IMR-90 (cell line): ENCODE results near the gene PPP1R3F. TPM values are rescaled to one million over a fixed set of nuclear protein-coding genes. Genes with fewer than 3 reads are reported as not detected.

Source experiments
- ATAC-seq: fragments of 200-7000 bp; cut with Tn5 transposase; 2 replicates; pipeline ENCODE4 v1.9.1; 2020; ENCODE audit warnings: low read depth, mild to moderate bottlenecking, moderate library complexity
- BruUV-seq: library from RNA; stranded (reverse); fragments of 400-500 nt; replicated peaks from 2 replicates; lab custom pipeline; 2021; lab: Mats Ljungman, UMichigan
- CTCF ChIA-PET: fragments of 300-600 bp; formaldehyde crosslinking; extraction: SDS; loops from one replicate; lab custom pipeline; 2021; ENCODE audit warnings: antibody characterized with exemption; lab: Yijun Ruan, JAX
- POLR2A ChIA-PET: fragments of 300-600 bp; sonication (Branson Sonifier 250); formaldehyde crosslinking; loops from one replicate; lab custom pipeline; 2022; ENCODE audit warnings: antibody characterized with exemption; ENCODE audit not compliant: unreplicated experiment; lab: Charles Lee
- DNase-seq: peaks from one replicate; pipeline ENCODE4 v3.0.0; 2013
- H2AFZ ChIP-seq: replicated peaks from 2 replicates; pipeline ENCODE3; 2013; ENCODE audit warnings: low read length, mild to moderate bottlenecking; ENCODE audit not compliant: poor library complexity
- H2AK5ac ChIP-seq: 2 replicates; pipeline ENCODE4 v1.6.1; 2013; ENCODE audit warnings: low read depth, low read length, inconsistent platforms
- H2AK9ac ChIP-seq: replicated peaks from 2 replicates; pipeline ENCODE3; 2013; ENCODE audit warnings: mild to moderate bottlenecking, low read depth, low read length, moderate library complexity; ENCODE audit not compliant: poor library complexity
- H2BK120ac ChIP-seq: 2 replicates; pipeline ENCODE4 v1.6.1; 2013; ENCODE audit warnings: low read depth, low read length, inconsistent platforms
- H2BK15ac ChIP-seq: 3 replicates; pipeline ENCODE4 v1.6.1; 2013; ENCODE audit warnings: low read depth, low read length, inconsistent platforms
- H2BK20ac ChIP-seq: 2 replicates; pipeline ENCODE4 v1.6.1; 2013; ENCODE audit warnings: low read depth, mild to moderate bottlenecking, inconsistent platforms, low read length, moderate library complexity
- H2BK5ac ChIP-seq: 2 replicates; pipeline ENCODE4 v1.6.1; 2013; ENCODE audit warnings: mild to moderate bottlenecking, low read depth, low read length, inconsistent platforms; ENCODE audit not compliant: poor library complexity, severe bottlenecking
- H3K14ac ChIP-seq: replicated peaks from 2 replicates; pipeline ENCODE4 v1.6.1; 2013; ENCODE audit warnings: low read depth, low read length, inconsistent platforms
- H3K18ac ChIP-seq: 2 replicates; pipeline ENCODE4 v1.6.1; 2013; ENCODE audit warnings: low read depth, low read length, control low read depth
- H3K23ac ChIP-seq: 2 replicates; pipeline ENCODE4 v1.6.1; 2013; ENCODE audit warnings: low read depth, low read length, inconsistent platforms
- H3K27ac ChIP-seq: 2 replicates; pipeline ENCODE4 v1.5.1; 2013; ENCODE audit warnings: mild to moderate bottlenecking, control low read depth, low read length; ENCODE audit not compliant: insufficient read depth
- H3K27me3 ChIP-seq: 2 replicates; pipeline ENCODE4 v1.6.1; 2013; ENCODE audit warnings: low read length; ENCODE audit not compliant: control insufficient read depth, insufficient read depth
- H3K36me3 ChIP-seq: 2 replicates; pipeline ENCODE4 v1.6.1; 2013; ENCODE audit warnings: low read length, mixed read lengths; ENCODE audit not compliant: control insufficient read depth, insufficient read depth
- H3K4ac ChIP-seq: 2 replicates; pipeline ENCODE4 v1.6.1; 2013; ENCODE audit warnings: low read depth, low read length, inconsistent platforms
- H3K4me1 ChIP-seq: 2 replicates; pipeline ENCODE4 v1.6.1; 2013; ENCODE audit warnings: low read length, mixed read lengths; ENCODE audit not compliant: control insufficient read depth, insufficient read depth
- H3K4me2 ChIP-seq: 2 replicates; pipeline ENCODE4 v1.6.1; 2013; ENCODE audit warnings: low read depth, mild to moderate bottlenecking, control low read depth, low read length, moderate library complexity
- H3K4me3 ChIP-seq: 2 replicates; pipeline ENCODE4 v1.5.1; 2013; ENCODE audit warnings: low read depth, mild to moderate bottlenecking, control low read depth, low read length, moderate library complexity; ENCODE audit not compliant: insufficient read depth
- H3K56ac ChIP-seq: 2 replicates; pipeline ENCODE4 v1.6.1; 2013; ENCODE audit warnings: low read length, inconsistent platforms; ENCODE audit not compliant: insufficient read depth; ENCODE audit errors: extremely low read depth
- H3K79me1 ChIP-seq, 2 experiments: 2 replicates each; pipeline ENCODE4 v1.6.1; 2013; ENCODE audit warnings: low read length in 2 of 2, inconsistent platforms in 1 of 2, low read depth in 1 of 2
- H3K9ac ChIP-seq: 2 replicates; pipeline ENCODE4 v1.6.1; 2013; ENCODE audit warnings: low read depth, low read length, control low read depth
- H3K9me1 ChIP-seq: 2 replicates; pipeline ENCODE4 v1.6.1; 2013; ENCODE audit warnings: low read length, inconsistent platforms; ENCODE audit not compliant: insufficient read depth
- H3K9me3 ChIP-seq: 2 replicates; pipeline ENCODE4 v1.6.1; 2013; ENCODE audit warnings: low read length; ENCODE audit not compliant: control insufficient read depth, insufficient read depth
- H4K20me1 ChIP-seq: 2 replicates; pipeline ENCODE4 v1.6.1; 2013; ENCODE audit warnings: low read length, inconsistent platforms; ENCODE audit not compliant: insufficient read depth
- H4K5ac ChIP-seq: 2 replicates; pipeline ENCODE4 v1.6.1; 2013; ENCODE audit warnings: mild to moderate bottlenecking, low read depth, low read length, control low read depth
- H4K8ac ChIP-seq, 2 experiments: 2 replicates each; pipeline ENCODE4 v1.6.1; 2013; ENCODE audit warnings: low read depth in 2 of 2, low read length in 2 of 2, control low read depth in 1 of 2, inconsistent platforms in 1 of 2
- H4K91ac ChIP-seq: 2 replicates; pipeline ENCODE4 v1.6.1; 2013; ENCODE audit warnings: low read depth, low read length, inconsistent platforms; ENCODE audit not compliant: insufficient read depth
- CEBPB ChIP-seq: IDR thresholded peaks from 2 replicates; pipeline ENCODE4 v1.6.1; 2012; ENCODE audit warnings: low read depth, low read length, improper control_type of control experiment
- CHD1 ChIP-seq: IDR thresholded peaks from 2 replicates; pipeline ENCODE4 v1.6.1; 2012; ENCODE audit warnings: low read depth, low read length, improper control_type of control experiment
- FOS ChIP-seq: fragments of 150-350 bp; IDR thresholded peaks from 2 replicates; pipeline ENCODE4 v1.6.1; 2016; ENCODE audit warnings: low read depth, low read length
- MXI1 ChIP-seq: IDR thresholded peaks from 2 replicates; pipeline ENCODE4 v1.6.1; 2012; ENCODE audit warnings: low read depth, mild to moderate bottlenecking, low read length, moderate library complexity, borderline replicate concordance
- POLR2A ChIP-seq: IDR thresholded peaks from 2 replicates; pipeline ENCODE4 v1.6.1; 2012; ENCODE audit warnings: mild to moderate bottlenecking, low read depth, low read length
- WGBS, 2 experiments: methylation state at CpG; one replicate each; pipeline versions ENCODE4 v1.1.5 to v1.1.7; 2013; ENCODE audit warnings: missing lambda C conversion rate in 2 of 2; ENCODE audit not compliant: insufficient read length in 1 of 2; ENCODE audit errors: extremely low coverage in 2 of 2; 5-methylcytosine and 5-hydroxymethylcytosine counted together
- dilution Hi-C: fragments of 300-500 bp; cut with HindIII; formaldehyde crosslinking; loops from one replicate; pipeline ENCODE4 v1.14.3; 2018; ENCODE audit warnings: low sequenced_read_pairs; ENCODE audit not compliant: unreplicated experiment
- in situ Hi-C: fragments of 300-500 bp; cut with MboI; formaldehyde crosslinking; loops from 3 replicates; pipeline ENCODE4 v1.14.3; 2019; ENCODE audit warnings: low sequenced_read_pairs, inconsistent platforms, mixed read lengths
- intact Hi-C: fragments of 100-400 bp; cut with micrococcal nuclease; formaldehyde crosslinking; loops from 2 replicates; pipeline ENCODE4 v1.10.0; 2022
- polyA plus RNA-seq, 3 experiments: library from polyadenylated mRNA; depleted of rRNA; stranded (reverse); fragments of >200 nt; gene quantifications; 2 replicates each; pipeline ENCODE4 v1.2.3, GENCODE V29; 2012; ENCODE audit warnings: low replicate concordance in 1 of 3
- total RNA-seq: library from RNA; depleted of rRNA; stranded (reverse); fragments of >200 nt; gene quantifications from 2 replicates; pipeline ENCODE4 v1.2.3, GENCODE V29; 2012
- TF ChIP-seq, protein P1 (sequence below): fragments of 150-350 bp; IDR thresholded peaks from 2 replicates; pipeline ENCODE4 v1.6.1; 2017; ENCODE audit warnings: mild to moderate bottlenecking, antibody characterized with exemption, low read length, low read depth
- TF ChIP-seq, protein P2 (sequence below): conservative IDR thresholded peaks from 2 replicates; pipeline ENCODE4 v1.5.1; 2012; ENCODE audit warnings: mild to moderate bottlenecking, low read depth, low read length, improper control_type of control experiment

The PPP1R3F gene
- total and polyA plus RNA-seq, 2 of the 4 experiments (the other 2 are of a cell fraction): 0.72 to 1.7 TPM

DNA sequence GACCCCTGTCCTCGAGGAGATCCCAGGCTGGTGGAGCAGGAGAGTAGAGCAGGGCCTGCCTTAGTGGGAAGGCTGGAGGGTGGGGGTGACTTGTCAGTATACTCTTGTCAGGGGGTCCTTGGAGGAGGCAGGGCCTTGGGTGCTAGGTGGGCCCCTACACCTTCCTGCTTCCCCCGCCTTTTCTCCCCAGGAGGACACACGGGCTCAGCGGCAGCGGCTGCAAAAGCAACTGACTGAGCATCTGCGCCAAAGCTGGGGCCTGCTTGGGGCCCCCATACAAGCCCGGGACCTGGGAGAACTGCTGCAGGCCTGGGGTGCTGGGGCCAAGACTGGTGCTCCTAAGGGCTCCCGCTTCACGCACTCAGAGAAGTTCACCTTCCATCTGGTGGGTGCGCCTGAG lies 23.1 kb upstream of the PPP1R3F start:
- Histone ChIP-seq H2BK15ac (no peak overlapping the region), H3K18ac (no peak overlapping the region), H2AK5ac (no peak overlapping the region), H3K9me1 (no peaks in the 10 kb centered on the region), H3K14ac (no peak overlapping the region), H3K27ac (no peak overlapping the region), H3K4me2 (no peak overlapping the region), H2BK5ac (no peak overlapping the region), H2BK120ac (no peak overlapping the region), H3K9me3 (no peaks in the 10 kb centered on the region), H3K36me3 (peaks cover 11% of the 10 kb centered on the region; the same call in 1 of the 2 replicates), H3K4me1 (no peaks in the 10 kb centered on the region), H3K56ac (no peak overlapping the region), H4K8ac (no peak overlapping the region), H3K4me3 (no peak overlapping the region), H3K27me3 (no peaks in the 10 kb centered on the region; the same call in 1 of the 2 replicates), H3K23ac (no peak overlapping the region), H2AK9ac (no peak overlapping the region), H3K79me1 (no peaks in the 10 kb centered on the region), H2BK20ac (no peak overlapping the region), H3K9ac (no peak overlapping the region), H3K4ac (no peak overlapping the region), H4K5ac (no peak overlapping the region), H2AFZ (no peak overlapping the region), H4K91ac (no peak overlapping the region), H4K20me1 (no peaks in the 10 kb centered on the region)
- intact Hi-C loops (no loop called here), in situ Hi-C loops (no loop called here), dilution Hi-C loops (no loop called here)
- TF ChIP-seq, protein P1, sequence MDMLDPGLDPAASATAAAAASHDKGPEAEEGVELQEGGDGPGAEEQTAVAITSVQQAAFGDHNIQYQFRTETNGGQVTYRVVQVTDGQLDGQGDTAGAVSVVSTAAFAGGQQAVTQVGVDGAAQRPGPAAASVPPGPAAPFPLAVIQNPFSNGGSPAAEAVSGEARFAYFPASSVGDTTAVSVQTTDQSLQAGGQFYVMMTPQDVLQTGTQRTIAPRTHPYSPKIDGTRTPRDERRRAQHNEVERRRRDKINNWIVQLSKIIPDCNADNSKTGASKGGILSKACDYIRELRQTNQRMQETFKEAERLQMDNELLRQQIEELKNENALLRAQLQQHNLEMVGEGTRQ: no peak
- no peak for TF ChIP-seq CEBPB
- no peak for TF ChIP-seq POLR2A
- no peak for TF ChIP-seq CHD1
- no peak for TF ChIP-seq FOS
- TF ChIP-seq, protein P2, sequence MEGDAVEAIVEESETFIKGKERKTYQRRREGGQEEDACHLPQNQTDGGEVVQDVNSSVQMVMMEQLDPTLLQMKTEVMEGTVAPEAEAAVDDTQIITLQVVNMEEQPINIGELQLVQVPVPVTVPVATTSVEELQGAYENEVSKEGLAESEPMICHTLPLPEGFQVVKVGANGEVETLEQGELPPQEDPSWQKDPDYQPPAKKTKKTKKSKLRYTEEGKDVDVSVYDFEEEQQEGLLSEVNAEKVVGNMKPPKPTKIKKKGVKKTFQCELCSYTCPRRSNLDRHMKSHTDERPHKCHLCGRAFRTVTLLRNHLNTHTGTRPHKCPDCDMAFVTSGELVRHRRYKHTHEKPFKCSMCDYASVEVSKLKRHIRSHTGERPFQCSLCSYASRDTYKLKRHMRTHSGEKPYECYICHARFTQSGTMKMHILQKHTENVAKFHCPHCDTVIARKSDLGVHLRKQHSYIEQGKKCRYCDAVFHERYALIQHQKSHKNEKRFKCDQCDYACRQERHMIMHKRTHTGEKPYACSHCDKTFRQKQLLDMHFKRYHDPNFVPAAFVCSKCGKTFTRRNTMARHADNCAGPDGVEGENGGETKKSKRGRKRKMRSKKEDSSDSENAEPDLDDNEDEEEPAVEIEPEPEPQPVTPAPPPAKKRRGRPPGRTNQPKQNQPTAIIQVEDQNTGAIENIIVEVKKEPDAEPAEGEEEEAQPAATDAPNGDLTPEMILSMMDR: no peak
- TF ChIP-seq MXI1: no peak
- no TSS peak for BruUV-seq
- WGBS, 2 experiments: no CpG with 5 or more reads among the region's 10 CpGs
- DNase-seq (no peak), ATAC-seq (no peak)
- ChIA-PET CTCF (no interaction called here), POLR2A (no interaction called here)
